ENCODE measurements around the gene CSK.

CSK gene

DNA sequence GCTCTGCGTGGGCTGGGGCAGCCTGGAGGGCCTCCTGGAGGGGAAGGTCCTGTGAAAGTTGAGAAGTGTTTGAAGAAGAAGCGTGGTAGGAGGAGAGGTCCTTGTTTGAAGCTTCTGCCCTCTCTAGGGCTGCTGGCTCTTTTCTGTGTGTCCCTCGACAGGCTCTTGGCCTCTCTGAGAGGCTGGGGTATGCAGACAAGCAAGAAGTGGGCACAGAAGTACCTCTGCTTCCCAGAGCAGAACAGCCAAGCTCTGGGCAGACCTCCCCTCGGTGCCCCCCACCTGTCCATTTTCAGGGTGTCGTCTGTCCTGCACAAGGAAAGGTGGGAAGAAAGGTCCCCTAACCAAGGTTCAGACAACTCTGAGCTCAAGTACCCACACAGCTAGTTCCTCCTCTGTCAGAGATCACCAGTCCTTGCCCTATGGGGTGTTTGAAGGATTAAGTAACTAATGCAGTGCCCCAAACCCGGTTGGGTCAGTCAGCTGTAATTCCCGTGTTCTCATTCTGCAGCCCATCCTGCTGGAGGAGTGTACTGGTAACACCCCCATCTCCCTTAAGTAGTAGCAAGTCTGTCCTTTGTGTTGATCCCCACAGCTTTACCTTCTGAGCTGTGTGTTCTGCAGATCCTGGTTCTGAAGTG is 6.3 kb downstream of the CSK start:
- DNase-seq, result no peak

DNA sequence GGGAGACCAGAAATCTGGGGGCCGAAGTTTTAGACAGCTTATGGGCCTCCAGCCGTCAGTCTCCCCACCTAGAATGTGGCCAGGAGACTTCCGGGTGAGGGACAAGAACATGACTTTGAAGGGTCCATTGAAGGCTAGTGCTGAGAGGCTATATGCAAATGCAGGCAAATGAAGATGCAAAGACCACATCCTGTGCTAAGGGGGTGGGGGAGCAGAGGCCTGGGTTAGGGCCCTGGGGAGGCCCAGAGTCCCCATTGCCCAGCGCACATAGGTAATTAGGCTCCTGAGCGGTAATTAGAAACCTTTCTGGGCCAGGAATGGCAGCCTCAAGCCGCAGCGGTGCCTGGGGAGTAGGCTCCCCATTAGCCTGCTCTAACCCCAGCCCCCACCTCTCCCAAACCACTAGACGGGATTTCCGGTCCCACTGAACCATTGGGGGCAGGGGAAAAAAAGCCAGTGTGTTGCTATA is 6.8 kb downstream of the CSK start:
- peak; percentile 50 for DNase-seq

DNA sequence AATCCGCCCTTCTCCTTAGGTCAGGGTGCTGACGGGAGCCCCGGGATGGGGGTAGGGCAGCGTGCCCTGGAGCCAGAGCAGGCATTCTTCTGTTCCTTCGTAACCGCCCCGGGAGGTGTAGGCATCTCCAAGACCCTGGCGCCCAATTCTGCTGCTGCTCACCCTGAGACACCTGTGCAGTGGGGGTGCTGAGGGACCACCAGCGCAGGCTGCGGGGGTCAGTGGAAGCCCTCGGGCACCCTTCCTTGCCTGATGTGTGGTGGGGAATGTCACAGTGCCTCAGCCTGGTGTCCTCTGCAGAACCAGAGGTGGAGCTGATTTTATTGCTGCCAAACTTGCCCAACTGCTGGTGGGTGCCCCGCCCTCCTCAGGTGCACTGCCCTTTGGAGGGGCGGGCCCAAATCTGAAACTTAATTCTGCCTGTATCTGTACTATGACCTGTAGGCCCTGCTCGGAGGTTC is 7.3 kb downstream of the CSK start:
- no peak for DNase-seq

DNA sequence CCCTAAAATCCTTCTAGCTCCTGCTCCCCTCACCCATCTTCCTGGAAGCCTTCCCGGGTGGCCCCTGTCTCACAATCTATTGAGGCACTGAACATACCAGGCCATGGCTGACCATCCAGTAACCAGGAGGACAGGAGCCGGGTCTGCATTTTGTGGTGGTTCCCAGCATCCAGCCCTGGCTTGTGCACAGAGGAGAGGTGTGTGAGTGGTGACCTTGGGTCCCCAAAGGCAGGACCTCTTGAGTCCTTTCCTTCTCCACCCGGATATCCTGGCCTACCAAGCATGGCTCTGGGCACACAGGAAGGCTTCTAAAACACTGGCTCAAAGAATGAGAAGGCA is 7.8 kb downstream of the CSK start:
- no peak for DNase-seq

DNA sequence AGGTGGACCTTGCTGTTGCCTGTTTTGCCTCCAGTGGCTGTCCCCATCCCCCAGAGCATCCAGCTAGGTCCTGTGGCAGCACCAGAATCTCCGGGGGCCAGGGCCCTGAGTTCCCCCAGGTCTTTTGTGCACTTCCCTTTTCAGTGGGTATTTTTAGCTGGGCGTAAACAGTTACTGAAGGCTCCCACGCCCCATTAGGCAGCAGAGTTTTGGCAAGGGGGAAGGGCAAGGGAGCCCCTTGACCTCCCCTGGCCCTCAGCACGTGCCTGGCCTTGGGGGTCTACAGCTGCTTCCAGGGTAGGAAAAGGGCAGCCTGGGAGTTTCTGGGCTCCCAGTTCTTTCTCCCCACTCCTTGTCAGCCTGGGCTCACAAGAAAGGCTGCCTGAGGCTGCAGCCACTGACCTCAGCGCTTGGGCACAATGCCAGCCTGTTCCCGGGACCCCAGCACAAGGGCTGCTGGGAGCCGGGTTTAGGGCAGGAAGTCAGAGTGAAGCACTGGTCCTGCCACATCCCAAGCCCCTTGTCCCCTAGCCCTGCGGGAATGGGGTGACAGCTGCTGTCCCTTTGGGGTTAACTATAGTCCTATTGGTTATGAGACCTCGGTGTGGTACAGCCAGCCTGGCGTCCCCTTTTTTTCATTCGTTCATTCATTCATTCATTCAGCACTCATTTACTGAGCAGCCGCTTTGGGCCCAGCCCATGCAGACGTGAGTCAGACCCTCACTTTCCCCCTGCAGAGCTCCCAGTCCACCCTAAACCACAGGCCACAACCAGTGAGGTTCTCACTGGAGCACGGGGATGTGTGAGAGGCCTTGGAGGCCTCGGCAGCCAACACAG is 8.4 kb downstream of the CSK start:
- peak; percentile 40 for DNase-seq

DNA sequence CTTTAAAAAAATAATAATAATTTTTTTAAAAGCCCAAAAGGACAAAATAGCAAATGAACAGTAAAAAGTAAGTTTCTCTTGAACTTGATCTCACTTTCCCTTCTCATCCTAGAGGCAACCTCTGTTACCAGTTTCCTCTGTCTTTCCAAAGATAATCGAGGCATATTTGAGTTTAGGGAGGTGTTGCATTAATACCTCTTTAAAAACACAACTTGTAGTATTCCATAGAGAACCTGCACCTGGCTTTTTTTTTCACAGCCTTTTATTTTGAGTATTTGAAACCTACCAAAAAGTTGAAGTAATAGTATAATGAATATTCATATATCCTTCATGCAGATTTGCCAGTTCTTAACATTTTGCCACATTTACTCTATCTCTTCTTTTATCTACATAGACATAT is 9.1 kb downstream of the CSK start:
- DNase-seq, result no peak

DNA sequence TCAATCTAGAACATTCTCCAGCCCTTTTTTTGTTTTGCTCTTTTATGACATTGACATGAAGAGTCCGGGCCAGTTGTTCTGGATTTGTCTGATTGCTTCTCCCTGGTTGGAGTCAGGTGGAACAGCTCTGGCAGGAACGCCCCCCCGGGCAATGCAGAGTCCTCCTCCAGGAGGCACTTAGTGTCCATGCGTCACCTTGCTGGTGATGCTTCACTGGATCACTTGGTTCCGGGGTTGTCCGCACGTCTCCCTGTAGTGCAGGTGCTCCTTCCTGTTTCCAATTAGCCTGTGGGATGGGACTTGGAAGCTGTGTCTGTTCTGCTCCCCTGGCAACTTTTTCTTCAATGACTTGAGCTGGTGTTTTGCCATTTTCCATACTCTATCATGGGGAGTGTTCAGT is 9.8 kb downstream of the CSK start:
- DNase-seq, result no peak

DNA sequence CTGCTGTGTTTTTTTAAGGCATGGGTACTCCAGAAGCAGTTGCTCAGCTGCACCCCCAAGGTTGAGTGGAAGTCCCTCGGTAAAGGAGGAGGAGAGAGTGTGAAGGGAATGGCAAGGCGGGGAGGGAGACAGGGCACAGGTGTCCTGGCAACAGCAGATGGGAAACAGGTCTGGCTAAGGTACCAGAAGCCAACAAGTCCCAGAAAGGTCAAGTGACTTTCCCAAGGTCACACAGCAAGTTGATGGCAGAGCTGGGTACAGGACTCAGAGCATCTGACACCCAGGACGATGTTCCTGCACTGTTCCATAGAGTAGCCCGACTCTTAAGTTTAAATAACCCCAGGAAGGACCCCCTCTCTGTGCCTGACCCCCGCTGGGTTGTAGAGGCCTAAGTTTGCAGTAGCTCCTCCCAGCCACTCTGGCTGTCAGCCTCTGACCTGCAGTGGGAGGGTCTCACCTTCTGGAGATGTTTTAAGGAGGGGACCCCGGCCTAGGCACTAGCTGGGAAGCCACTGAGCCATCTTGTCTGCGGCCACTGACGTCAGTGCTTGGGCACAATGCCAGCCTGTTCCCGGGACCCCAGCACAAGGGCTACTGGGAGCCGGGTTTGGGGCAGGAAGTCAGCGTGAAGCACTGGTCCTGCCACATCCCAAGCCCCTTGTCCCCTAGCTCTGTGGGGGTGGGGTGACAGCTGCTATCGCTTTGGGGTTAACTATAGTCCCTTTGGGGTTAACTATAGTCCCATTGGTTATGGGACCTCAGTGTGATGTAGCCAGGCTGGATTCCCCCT is 10.5 kb downstream of the CSK start:
- DNase-seq, result no peak

DNA sequence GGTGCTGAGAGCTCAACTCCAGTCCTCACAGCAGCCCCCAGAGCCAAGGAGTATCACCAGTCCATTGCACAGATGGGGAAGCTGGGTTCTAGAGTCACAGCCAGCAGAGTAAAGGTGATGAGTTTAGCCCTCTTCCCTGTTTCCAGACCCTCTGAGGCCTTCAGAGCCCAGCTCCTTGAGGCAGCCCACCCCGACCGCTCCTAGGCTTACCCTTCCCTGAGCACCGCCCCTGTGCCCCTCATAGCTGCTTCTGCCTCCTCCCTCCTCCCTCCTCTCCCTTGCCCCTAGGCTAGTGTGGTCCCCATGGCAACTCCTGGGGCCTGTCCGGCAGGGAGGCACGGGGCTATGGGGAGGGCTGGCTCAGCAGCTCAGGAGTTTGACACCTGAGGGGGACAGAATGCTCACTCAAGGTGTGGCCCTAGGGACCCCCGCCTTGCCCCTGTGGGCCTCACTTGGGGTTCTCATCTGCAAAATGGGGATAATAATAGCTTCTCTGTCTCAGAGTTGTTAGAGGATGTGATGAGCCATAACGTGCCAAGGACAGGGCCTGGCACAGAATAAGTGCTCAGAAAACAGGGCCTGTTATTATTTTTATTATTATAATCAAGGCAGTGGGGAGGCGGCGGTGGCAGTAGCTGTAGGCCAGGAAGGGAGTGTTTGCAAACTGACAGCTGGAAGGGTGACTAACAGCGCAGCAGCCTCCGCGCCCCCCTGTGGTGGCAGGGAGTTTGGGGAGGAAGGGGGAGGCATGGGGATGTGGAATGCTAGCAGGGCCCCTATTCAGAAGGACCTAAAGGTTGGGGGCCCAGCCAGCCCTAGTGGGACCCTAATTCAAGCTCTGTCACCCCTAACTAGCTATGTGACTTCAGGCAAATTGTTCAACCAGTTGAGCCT is 11.5 kb downstream of the CSK start:
- peak; percentile 78 for DNase-seq

DNA sequence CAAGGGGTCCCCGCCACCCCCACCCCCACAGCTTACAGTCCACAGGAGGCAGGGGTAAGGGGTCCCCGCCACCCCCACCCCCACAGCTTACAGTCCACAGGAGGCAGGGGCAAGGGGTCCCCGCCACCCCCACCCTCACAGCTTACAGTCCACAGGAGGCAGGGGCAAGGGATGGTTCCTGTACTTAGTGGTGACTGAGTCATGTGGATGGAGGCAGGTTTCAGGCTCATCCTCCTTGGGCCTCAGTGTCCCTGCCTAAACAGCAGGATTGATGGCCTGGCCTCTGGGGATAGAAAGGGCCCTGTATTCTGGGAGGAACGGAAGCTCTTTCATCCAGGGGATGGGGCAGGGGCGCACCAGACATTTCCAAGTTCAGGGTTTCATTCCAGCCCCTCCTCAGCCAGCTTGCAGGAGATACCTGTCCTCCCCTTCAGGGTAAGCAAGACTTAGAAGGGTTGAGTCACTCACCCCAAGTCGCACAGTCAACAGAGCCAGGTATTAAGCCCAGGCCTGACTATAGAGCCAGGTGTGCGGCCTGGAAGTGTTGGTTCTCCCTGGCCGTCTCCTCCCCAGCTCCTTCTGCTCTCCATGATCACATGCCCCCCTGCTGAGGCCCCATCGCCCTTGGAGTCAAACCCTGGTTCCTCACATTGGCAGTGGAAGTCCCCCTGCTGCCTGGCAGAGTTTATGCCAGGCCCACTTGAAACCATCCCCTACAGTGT is 12.5 kb downstream of the CSK start:
- DNase-seq, result no peak

DNA sequence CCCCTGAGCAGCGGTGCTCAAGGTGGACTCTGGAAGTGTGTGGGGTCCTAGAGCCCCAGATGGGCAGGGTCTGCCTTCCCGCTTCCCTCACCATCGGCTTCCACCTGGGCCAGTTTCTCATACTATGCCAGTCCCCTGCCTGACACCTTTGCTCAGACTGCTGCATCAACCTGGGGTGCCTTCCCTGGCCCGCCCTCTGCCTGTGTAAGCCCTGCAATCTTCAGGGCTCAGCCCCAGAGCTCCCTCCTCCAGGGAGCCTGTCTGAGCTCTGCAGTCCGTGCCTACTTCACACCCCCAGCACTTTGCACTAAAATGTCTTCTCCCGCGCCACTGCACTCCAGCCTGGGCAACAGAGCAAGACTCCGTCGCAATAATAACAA is 13.1 kb downstream of the CSK start:
- no peak for DNase-seq

DNA sequence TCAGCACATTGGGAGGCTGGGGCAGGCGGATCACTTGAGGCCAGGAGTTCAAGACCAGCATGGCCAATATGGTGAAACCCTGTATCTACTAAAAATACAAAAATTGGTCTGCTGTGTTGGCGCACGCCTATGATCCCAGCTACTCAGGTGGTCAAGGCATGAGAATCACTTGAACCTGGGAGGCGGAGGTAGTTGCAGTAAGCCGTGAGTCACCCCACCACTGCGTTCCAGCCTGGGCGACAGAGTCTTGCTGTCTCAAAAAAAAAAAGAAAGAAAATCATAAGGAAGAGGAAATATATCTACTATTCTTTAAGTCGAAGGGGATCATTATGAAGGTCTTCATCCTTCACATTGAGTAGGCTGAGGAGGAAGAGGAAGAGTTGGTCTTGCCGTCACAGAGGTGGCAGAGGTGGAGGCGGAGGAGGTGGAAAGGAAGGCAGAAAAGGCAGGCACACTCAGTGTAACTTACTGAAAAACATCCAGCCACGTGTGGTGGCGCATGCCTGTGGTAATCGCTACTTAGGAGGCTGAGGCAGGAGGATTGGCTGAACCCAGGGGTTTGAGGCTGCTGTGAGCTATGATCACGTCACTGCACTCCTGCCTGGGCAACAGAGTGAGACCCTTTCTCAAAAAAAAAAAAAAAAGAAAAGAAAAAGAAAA is 14.2 kb downstream of the CSK start:
- peak; percentile 50 for DNase-seq

DNA sequence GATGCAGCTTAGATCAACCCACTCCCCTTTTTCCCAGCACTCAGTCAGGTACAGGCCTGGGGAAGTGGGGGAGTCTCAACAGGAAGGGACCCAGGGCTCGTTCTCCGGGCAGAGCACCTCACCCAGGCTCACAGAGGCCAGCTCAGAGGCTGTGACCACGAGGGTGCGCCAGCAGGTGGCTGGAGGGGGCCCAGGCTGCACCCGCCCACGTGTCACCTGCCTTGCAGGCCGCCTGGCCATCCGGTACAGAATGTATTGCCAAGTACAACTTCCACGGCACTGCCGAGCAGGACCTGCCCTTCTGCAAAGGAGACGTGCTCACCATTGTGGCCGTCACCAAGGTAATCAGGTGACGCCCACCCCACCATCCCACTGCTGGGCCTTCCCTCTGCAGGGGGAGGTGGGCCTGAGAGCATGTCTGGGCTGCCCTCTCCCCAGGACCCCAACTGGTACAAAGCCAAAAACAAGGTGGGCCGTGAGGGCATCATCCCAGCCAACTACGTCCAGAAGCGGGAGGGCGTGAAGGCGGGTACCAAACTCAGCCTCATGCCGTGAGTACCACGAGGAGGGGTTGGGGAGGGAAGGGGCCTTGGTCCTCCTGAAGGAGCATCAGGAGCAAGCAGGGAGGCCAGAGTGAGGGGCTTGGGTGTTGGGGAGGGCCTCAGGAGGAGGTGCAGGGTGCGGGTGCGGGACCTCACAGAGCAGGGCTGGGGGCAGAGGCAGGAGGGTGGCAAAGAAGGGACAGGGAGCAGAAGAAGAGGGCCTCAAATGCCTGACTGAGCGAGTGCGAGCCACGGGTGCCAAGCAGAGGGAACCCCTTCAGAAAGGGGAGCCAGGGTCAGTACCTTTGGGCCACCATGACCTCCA is 16.7 kb downstream of the CSK start:
- no peak for DNase-seq

DNA sequence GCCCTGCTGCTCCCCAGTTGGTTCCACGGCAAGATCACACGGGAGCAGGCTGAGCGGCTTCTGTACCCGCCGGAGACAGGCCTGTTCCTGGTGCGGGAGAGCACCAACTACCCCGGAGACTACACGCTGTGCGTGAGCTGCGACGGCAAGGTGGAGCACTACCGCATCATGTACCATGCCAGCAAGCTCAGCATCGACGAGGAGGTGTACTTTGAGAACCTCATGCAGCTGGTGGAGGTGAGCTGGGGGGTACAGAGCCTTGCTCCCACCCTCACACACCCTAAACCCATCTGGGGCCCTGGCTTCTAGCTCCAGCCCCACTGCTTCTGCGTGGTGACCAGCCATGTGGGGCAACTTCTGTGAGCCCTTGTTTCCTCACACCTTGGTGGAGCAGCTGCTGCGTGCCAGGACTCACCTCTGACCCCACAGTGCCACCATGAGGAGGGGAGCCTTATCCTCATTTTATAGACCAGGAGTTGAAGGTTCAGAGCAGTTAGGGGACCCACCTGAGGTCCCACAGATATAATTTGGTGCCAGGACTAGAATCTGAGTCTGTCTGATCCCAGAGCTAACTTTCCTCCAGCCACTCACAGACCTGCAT is 17.5 kb downstream of the CSK start:
- DNase-seq, result no peak

DNA sequence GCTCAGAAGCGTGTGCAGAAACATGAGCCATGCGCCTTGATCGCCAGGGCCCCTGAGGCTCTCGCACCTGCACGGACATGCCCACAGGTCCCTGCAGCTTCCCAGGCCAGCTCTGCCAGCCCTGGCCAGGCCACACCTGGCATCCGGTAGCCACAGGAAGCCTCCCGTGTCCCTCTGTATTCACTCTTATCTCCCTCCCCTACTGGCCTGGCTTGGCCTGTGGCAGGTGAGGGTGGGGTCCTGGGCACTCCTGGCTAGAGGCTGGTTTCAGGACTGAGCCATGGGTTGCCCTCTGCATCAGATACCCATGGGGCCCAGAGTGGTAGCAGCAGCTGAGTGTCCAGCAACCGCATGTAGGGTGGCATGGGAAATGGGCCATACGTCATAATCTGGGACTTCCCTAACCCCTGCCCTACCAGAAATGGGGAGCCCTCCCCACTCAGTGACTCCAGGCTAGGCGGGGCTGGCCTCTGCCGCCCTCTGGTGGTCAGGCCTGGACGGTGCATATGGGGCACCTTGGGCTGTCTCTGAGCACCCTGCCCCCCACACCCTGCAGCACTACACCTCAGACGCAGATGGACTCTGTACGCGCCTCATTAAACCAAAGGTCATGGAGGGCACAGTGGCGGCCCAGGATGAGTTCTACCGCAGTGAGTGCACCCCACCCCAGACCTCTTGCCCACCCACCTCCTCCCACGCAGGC is 18.1 kb downstream of the CSK start:
- DNase-seq, result peak; percentile 83

DNA sequence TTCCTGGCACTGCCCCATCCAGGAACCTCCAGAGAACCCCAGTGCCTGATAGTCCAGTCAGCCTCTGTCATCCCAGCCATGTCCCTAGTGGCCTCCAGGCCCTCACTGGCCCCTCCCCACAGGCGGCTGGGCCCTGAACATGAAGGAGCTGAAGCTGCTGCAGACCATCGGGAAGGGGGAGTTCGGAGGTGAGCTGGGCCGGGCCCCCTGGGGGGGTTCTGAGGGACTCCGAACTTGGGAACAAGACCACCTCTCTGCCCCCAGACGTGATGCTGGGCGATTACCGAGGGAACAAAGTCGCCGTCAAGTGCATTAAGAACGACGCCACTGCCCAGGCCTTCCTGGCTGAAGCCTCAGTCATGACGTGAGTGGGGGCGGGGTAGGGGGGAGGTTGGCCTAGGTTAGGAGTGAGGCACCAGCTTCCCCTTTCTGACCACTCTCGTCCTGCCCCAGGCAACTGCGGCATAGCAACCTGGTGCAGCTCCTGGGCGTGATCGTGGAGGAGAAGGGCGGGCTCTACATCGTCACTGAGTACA is 18.7 kb downstream of the CSK start:
- no peak for DNase-seq

DNA sequence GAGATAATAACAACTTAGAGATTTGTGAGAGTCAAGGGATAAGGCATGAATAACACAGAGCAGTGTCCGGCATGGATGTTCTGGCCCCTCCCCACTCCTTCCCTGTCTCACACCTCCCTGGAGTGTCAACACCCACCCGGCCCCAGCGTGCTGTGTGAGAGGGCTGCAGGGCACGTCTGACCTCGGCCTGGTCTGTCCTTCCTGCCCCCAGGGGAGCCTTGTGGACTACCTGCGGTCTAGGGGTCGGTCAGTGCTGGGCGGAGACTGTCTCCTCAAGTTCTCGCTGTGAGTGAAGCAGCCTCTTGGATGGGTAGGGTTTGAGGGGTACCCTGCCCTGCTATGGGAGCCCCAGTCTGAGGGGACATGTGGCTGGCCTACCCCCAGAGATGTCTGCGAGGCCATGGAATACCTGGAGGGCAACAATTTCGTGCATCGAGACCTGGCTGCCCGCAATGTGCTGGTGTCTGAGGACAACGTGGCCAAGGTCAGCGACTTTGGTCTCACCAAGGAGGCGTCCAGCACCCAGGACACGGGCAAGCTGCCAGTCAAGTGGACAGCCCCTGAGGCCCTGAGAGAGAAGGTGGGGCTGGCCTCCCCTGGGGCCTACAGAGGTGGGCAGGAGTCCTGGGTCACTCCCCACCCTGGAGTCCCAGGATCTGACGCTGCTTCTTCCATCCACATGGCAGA is 19.6 kb downstream of the CSK start:
- DNase-seq, result no peak

DNA sequence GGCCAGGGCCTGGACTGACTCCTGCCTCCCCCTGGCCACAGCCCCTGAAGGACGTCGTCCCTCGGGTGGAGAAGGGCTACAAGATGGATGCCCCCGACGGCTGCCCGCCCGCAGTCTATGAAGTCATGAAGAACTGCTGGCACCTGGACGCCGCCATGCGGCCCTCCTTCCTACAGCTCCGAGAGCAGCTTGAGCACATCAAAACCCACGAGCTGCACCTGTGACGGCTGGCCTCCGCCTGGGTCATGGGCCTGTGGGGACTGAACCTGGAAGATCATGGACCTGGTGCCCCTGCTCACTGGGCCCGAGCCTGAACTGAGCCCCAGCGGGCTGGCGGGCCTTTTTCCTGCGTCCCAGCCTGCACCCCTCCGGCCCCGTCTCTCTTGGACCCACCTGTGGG is 20.4 kb downstream of the CSK start:
- no peak for DNase-seq

Measured in effector CD4-positive, alpha-beta T cell (primary cell).